Gastroesophageal sphincter (tissue), 4 donors: ENCODE results near the gene APLP2. TPM values are rescaled to one million over a fixed set of nuclear protein-coding genes. Genes with fewer than 3 reads are reported as not detected.

Experiments
- ATAC-seq: fragments of 150-250 bp; one replicate; pipeline ENCODE4 v1.9.1; 2016; ENCODE audit warnings: mild to moderate bottlenecking, moderate library complexity
- H3K27ac ChIP-seq, 4 donors: fragments of 200-600 bp; sonication (generic) in 3 of 4; 1 replicate in 3 of 4; 2 replicates in 1 of 4; pipeline ENCODE4 v1.5.1; 2016 to 2019
- H3K27me3 ChIP-seq: fragments of 200-600 bp; sonication (generic); one replicate; pipeline ENCODE4 v1.5.1; 2019
- H3K36me3 ChIP-seq, 2 donors: fragments of 200-600 bp; sonication (generic); one replicate each; pipeline ENCODE4 v1.5.1; 2019; ENCODE audit warnings: control low read depth in 1 of 2
- H3K4me1 ChIP-seq, 3 donors: fragments of 200-600 bp; sonication (generic); 1 replicate in 2 of 3; 2 replicates in 1 of 3; pipeline ENCODE4 v1.5.1; 2016 to 2019; ENCODE audit warnings: control low read depth in 2 of 3
- H3K4me3 ChIP-seq, 2 donors: fragments of 200-600 bp; sonication (generic); one replicate each; pipeline ENCODE4 v1.5.1; 2019; ENCODE audit warnings: mild to moderate bottlenecking in 1 of 2, moderate library complexity in 1 of 2
- H3K9me3 ChIP-seq, 3 donors: fragments of 200-600 bp; sonication (generic); one replicate each; pipeline ENCODE4 v1.5.1; 2017 to 2019; ENCODE audit warnings: control low read depth in 2 of 3
- EP300 ChIP-seq: sonication (generic); formaldehyde crosslinking; IDR thresholded peaks from one replicate; pipeline ENCODE4 v1.6.1; 2017; ENCODE audit warnings: antibody characterized with exemption, mild to moderate bottlenecking
- POLR2A ChIP-seq, 2 donors: fragments of 450-650 bp; IDR thresholded peaks; one replicate each; pipeline ENCODE4 v1.6.1; 2017; ENCODE audit warnings: antibody characterized with exemption in 2 of 2, mild to moderate bottlenecking in 2 of 2, moderate library complexity in 1 of 2
- POLR2AphosphoS5 ChIP-seq: sonication (generic); formaldehyde crosslinking; IDR thresholded peaks from one replicate; pipeline ENCODE4 v1.6.1; 2017; ENCODE audit warnings: antibody characterized with exemption
- WGBS, 2 donors: methylation state at CpG; one replicate each; pipeline ENCODE4 v1.1.5; 2018; ENCODE audit warnings: low coverage in 1 of 2; 5-methylcytosine and 5-hydroxymethylcytosine counted together
- total RNA-seq, 4 donors: library from RNA; depleted of rRNA; stranded (reverse); fragments of >200 nt; gene quantifications; one replicate each; pipeline ENCODE4 v1.1.0, GENCODE V29; 2016
- TF ChIP-seq, protein P1 (sequence below), 4 experiments: fragments of 200-600 bp in 2 of 4; fragments of 450-650 bp in 2 of 4; sonication (generic) in 1 of 4; IDR thresholded peaks; one replicate each; pipeline ENCODE4 v1.5.1; 2017 to 2019; ENCODE audit warnings: antibody characterized with exemption in 4 of 4, mild to moderate bottlenecking in 2 of 4, moderate library complexity in 2 of 4

APLP2 gene
- total RNA-seq, 4 donors from 2014 or later = 386 to 533 (median 452) TPM

DNA sequence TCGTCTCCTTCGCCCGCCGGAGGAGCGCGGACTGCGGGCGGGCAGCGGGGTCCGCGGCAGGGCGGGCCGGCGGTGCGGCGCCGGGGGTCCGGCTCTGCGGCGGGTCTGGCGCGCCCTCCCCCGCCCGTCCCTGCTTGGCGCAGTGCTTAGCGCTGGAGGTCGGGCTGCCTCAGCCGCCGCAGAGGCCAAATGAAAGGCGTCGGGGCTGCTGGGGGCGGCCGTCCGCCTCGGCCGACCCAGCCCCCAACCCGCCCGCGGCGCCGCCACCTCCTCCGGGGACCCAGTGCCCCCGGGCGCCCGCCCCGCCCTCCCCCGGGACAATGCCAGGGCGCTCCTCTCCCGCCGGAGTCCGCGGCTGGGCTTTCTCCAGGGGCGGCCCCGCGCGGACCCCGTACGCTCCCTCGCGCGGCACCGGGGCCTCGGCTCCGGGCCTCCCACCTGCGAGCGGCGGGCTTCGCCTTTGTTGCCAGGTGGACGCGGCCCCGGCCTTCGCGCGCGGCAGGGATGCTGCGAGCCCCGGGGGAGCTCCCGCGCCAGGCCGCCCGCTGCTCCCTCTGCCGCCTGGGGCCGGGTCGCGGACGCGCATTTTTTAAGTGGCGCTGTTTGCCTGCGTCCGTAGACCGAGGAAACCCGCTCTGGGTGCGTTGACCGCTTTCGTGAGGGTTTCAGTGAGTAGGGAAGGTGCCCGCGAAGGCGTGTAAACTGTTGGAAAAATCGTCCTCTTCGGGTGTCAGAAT lies 583 bp downstream of the APLP2 start:
- TF ChIP-seq, protein P1, sequence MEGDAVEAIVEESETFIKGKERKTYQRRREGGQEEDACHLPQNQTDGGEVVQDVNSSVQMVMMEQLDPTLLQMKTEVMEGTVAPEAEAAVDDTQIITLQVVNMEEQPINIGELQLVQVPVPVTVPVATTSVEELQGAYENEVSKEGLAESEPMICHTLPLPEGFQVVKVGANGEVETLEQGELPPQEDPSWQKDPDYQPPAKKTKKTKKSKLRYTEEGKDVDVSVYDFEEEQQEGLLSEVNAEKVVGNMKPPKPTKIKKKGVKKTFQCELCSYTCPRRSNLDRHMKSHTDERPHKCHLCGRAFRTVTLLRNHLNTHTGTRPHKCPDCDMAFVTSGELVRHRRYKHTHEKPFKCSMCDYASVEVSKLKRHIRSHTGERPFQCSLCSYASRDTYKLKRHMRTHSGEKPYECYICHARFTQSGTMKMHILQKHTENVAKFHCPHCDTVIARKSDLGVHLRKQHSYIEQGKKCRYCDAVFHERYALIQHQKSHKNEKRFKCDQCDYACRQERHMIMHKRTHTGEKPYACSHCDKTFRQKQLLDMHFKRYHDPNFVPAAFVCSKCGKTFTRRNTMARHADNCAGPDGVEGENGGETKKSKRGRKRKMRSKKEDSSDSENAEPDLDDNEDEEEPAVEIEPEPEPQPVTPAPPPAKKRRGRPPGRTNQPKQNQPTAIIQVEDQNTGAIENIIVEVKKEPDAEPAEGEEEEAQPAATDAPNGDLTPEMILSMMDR (IDR thresholded peaks at IDR 0.05) = peak in 3 of 4 experiments; percentile 17 to 41 (median 22)
- no peak for TF ChIP-seq POLR2A (IDR thresholded peaks at IDR 0.05)
- no peaks in the 10 kb centered on the region for H3K27me3 ChIP-seq
- H3K4me1 ChIP-seq = peaks cover 0 to 46% (median 14%) of the 10 kb centered on the region in 3 donors
- no peaks in the 10 kb centered on the region for H3K9me3 ChIP-seq
- WGBS, 2 donors = no CpG with 5 or more reads among the region's 100 CpGs
- H3K27ac ChIP-seq = peak overlapping the region; percentile 83 to 97 (median 95)
- H3K4me3 ChIP-seq = peak overlapping the region; percentile 87 to 97
- H3K36me3 ChIP-seq = no peaks in the 10 kb centered on the region
- peak; percentile 3 for ATAC-seq

DNA sequence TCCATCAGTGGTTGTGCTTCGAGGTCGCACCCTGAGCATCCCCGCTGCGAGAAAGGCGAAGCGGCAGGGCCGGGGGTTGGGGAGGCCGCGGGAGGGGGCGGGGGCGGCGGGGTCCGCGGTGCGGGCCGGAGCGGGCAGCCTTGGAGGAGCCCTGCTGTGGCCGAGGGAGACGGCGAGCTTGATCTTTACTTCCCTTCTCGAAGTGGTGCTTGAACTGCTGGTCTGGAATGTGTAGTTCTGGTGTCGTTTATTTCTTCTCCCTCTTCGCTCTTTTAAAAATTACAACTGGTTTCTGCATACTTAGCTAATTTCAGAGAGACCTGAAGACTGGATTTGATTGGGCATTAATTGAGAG lies 1.1 kb downstream of the APLP2 start:
- Histone ChIP-seq H3K4me1 (peaks cover 0 to 46% (median 14%) of the 10 kb centered on the region in 3 donors), H3K9me3 (no peaks in the 10 kb centered on the region), H3K36me3 (no peaks in the 10 kb centered on the region), H3K27me3 (no peaks in the 10 kb centered on the region), H3K27ac (peak overlapping the region; percentile 83 to 97 (median 95)), H3K4me3 (peak overlapping the region; percentile 87 to 97)
- ATAC-seq = no peak
- TF ChIP-seq EP300 = no peak
- TF ChIP-seq POLR2AphosphoS5 = no peak
- TF ChIP-seq, protein P1 (IDR thresholded peaks at IDR 0.05) = no peak
- no peak for TF ChIP-seq POLR2A (IDR thresholded peaks at IDR 0.05)
- WGBS, 2 donors = 0 to 2% methylated on average over 6 to 17 of the region's 23 CpGs

DNA sequence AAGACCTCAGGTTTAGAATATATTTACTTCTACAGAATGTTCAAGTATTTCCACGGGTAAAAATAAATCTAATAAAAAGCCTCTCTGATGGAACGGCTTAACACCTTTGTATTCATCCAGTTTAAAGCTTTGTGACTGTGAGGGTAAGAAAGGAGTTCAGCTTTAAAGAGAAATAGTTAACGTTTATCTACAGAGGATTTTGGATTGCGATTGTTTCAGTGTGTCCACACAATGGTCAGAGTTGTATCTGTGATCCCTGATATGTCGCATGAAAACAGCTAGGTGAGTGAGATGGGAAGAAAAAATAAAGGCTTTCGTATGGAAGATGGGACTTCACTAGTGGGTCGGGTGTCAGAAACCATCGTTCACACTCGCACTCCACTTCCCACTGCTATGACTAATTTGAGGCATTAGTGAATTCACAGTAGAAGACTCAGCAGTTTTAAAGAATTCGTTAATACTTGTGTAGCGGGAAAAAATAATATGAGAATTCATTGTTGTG lies 1.6 kb downstream of the APLP2 start:
- 9 to 20% methylated on average over 11 of the region's 11 CpGs for WGBS, 2 donors
- peak overlapping the region; percentile 83 to 97 (median 95) for H3K27ac ChIP-seq
- no peaks in the 10 kb centered on the region for H3K36me3 ChIP-seq
- peak; percentile 5 for TF ChIP-seq POLR2AphosphoS5
- TF ChIP-seq POLR2A (IDR thresholded peaks at IDR 0.05) = no peak
- H3K4me3 ChIP-seq = peak overlapping the region; percentile 87 to 97
- no peak for ATAC-seq
- H3K4me1 ChIP-seq = peaks cover 0 to 50% (median 14%) of the 10 kb centered on the region in 3 donors
- H3K27me3 ChIP-seq = no peaks in the 10 kb centered on the region
- H3K9me3 ChIP-seq = no peaks in the 10 kb centered on the region

DNA sequence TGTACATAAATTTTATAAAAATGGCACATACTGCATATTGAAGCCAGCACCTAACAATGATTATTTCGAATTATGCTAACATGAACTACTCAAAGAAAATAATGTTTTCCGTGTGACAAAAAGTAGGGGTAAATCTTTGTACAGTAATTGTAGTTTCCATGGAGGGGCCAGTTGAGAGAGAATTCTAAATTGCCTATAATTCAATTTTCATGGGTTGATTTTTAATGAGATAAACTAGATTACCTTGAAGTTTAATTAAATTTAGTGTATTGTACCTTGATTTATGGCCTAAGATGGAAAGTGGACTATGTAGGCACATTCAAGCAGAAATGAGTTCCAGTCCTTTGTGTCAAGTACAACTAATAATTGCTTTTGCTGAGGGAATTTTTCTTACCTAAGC lies 5.0 kb downstream of the APLP2 start:
- Histone ChIP-seq H3K27me3 (no peaks in the 10 kb centered on the region), H3K27ac (no peak overlapping the region), H3K4me1 (peaks cover 0 to 48% (median 11%) of the 10 kb centered on the region in 3 donors), H3K36me3 (no peaks in the 10 kb centered on the region), H3K4me3 (no peak overlapping the region), H3K9me3 (no peaks in the 10 kb centered on the region)
- 92 to 100% methylated on average over 2 of the region's 2 CpGs for WGBS, 2 donors
- TF ChIP-seq POLR2AphosphoS5 (no peak), POLR2A (IDR thresholded peaks at IDR 0.05) (no peak), EP300 (no peak)
- TF ChIP-seq, protein P1 (IDR thresholded peaks at IDR 0.05) = no peak
- no peak for ATAC-seq

DNA sequence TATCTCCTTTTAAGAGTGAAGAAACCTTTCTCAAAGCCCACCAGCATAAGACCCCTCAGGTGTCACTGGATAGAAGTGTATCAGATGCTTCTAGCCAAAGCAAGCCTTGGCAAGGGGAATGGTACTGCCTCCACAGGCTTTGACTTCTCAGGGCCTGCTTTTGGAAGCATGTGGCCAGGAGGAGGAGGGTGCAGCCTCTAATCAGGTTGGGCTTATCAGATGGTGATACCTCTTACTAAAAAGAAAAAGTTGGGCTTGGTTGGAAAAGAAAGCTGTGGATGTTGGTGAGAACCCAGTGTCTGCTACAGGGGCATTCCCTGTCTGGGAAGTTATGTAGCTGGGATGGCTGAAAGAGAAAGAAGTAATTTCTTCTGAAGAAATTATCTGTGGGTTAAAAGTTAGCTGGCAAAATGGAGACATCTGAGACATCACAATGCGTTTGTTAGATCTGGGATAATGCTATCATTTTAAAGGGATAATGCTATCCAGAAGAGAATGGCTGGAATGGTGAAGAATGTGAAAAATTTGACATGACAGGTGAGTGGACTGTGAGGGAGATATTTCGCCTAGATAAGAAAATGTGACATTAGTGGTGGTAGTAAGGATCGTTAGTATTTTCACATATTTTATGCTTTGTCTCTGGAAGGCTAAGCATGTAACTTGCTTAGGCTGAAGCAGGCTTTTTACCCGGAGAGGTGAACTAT lies 7.2 kb downstream of the APLP2 start:
- WGBS, 2 donors = 60 to 68% methylated on average over 4 of the region's 4 CpGs
- H3K27me3 ChIP-seq = no peaks in the 10 kb centered on the region
- no peak for ATAC-seq
- H3K36me3 ChIP-seq = no peaks in the 10 kb centered on the region
- no peak overlapping the region for H3K4me3 ChIP-seq
- H3K9me3 ChIP-seq = no peaks in the 10 kb centered on the region
- H3K4me1 ChIP-seq = peaks cover 0 to 38% (median 7%) of the 10 kb centered on the region in 3 donors
- H3K27ac ChIP-seq = no peak overlapping the region
- TF ChIP-seq, protein P1 (IDR thresholded peaks at IDR 0.05) = no peak
- TF ChIP-seq POLR2AphosphoS5 (no peak), POLR2A (IDR thresholded peaks at IDR 0.05) (no peak), EP300 (no peak)
